WERI-Rb-1 (cell line): Measurements from ENCODE around the gene SRRM3.
A peak's percentile ranks its signal among the peaks of the same experiment; 100 is the strongest.
"Not testable (repeated sequence)": the region's sequence is repeated elsewhere in the genome, so short reads cannot be mapped to it uniquely, and the experiment has no call there.

ENCODE experiments used
- DNase-seq: peaks from one replicate; pipeline ENCODE4 v3.0.0-alpha.2; 2020
- H3K27ac ChIP-seq: fragments of 250-450 bp; sonication (Bioruptor Pico); 2 replicates; pipeline ENCODE4 v1.5.1; 2020; ENCODE audit warnings: mild to moderate bottlenecking, moderate library complexity
- H3K27me3 ChIP-seq: fragments of 250-450 bp; sonication (Bioruptor Pico); 2 replicates; pipeline ENCODE4 v1.5.1; 2021; ENCODE audit warnings: mild to moderate bottlenecking, low read depth, moderate library complexity; ENCODE audit not compliant: insufficient read depth, severe bottlenecking
- H3K36me3 ChIP-seq: fragments of 250-450 bp; sonication (Bioruptor Pico); 2 replicates; pipeline ENCODE4 v1.5.1; 2020; ENCODE audit warnings: mild to moderate bottlenecking, moderate library complexity
- H3K4me3 ChIP-seq: 2 replicates; pipeline ENCODE4 v1.5.1; 2011; ENCODE audit warnings: low read depth, mild to moderate bottlenecking, control low read depth, low read length
- H3K9me3 ChIP-seq: fragments of 250-450 bp; sonication (Bioruptor Pico); 2 replicates; pipeline ENCODE4 v1.5.1; 2021; ENCODE audit warnings: mild to moderate bottlenecking, moderate library complexity; ENCODE audit not compliant: severe bottlenecking
- CTCF ChIP-seq: IDR thresholded peaks from 2 replicates; pipeline ENCODE4 v1.5.1; 2011; ENCODE audit warnings: low read depth, mild to moderate bottlenecking, control low read depth, inconsistent platforms, low read length

SRRM3 gene

GRCh38 chr7:76292213-76292573 lies 90.5 kb downstream of the SRRM3 start:
- DNase-seq: no peak

GRCh38 chr7:76292911-76293310 lies 91.2 kb downstream of the SRRM3 start:
- DNase-seq, H3K27me3 ChIP-seq, H3K9me3 ChIP-seq, H3K27ac ChIP-seq, H3K36me3 ChIP-seq, H3K4me3 ChIP-seq: not testable (repeated sequence)

More at GRCh38 chr7:76292213-76292573, 90.5 kb downstream of the SRRM3 start:
- Histone ChIP-seq H3K27ac (peak overlapping the region; percentile 28; the same call in 1 of the 2 replicates), H3K36me3 (no peaks in the 10 kb centered on the region; the same call in 1 of the 2 replicates), H3K9me3 (no peaks in the 10 kb centered on the region), H3K27me3 (no peaks in the 10 kb centered on the region), H3K4me3 (no peak overlapping the region)
- no peak for TF ChIP-seq CTCF

- no peak for TF ChIP-seq CTCF
- H3K27ac ChIP-seq: no peak overlapping the region
- H3K27me3 ChIP-seq: no peaks in the 10 kb centered on the region
- no peak for DNase-seq
- H3K9me3 ChIP-seq: no peaks in the 10 kb centered on the region
- no peak overlapping the region for H3K4me3 ChIP-seq
- H3K36me3 ChIP-seq: no peaks in the 10 kb centered on the region
Measured at GRCh38 chr7:76293407-76293901, 91.8 kb downstream of the SRRM3 start.

GRCh38 chr7:76294344-76295024 lies 92.8 kb downstream of the SRRM3 start:
- H3K4me3 ChIP-seq: no peak overlapping the region
- H3K27ac ChIP-seq: no peak overlapping the region
- DNase-seq: peak; percentile 60

GRCh38 chr7:76296743-76297740 lies 95.3 kb downstream of the SRRM3 start:
- H3K27ac ChIP-seq: no peak overlapping the region
- H3K9me3 ChIP-seq: no peaks in the 10 kb centered on the region
- H3K27me3 ChIP-seq: no peaks in the 10 kb centered on the region
- no peak for DNase-seq
- no peaks in the 10 kb centered on the region for H3K36me3 ChIP-seq
- no peak overlapping the region for H3K4me3 ChIP-seq
- no peak for TF ChIP-seq CTCF

More at GRCh38 chr7:76294344-76295024, 92.8 kb downstream of the SRRM3 start:
- no peak for TF ChIP-seq CTCF
- Histone ChIP-seq H3K27me3 (no peaks in the 10 kb centered on the region), H3K9me3 (no peaks in the 10 kb centered on the region), H3K36me3 (no peaks in the 10 kb centered on the region)

- H3K27me3 ChIP-seq: no peaks in the 10 kb centered on the region
- DNase-seq: no peak
- no peak overlapping the region for H3K4me3 ChIP-seq
- H3K36me3 ChIP-seq: peaks cover 12% of the 10 kb centered on the region
- H3K9me3 ChIP-seq: no peaks in the 10 kb centered on the region
- TF ChIP-seq CTCF: no peak
- H3K27ac ChIP-seq: no peak overlapping the region
Measured at GRCh38 chr7:76300166-76300731, 98.6 kb downstream of the SRRM3 start.
